OCI-LY7 (cell line): ENCODE data around the gene TMC1. TPM values are rescaled to one million over a fixed set of nuclear protein-coding genes. Genes with fewer than 3 reads are reported as not detected.

ENCODE experiments used
- BruUV-seq: library from RNA; stranded (reverse); fragments of 400-500 nt; replicated peaks from 2 replicates; lab custom pipeline; 2021; lab: Mats Ljungman, UMichigan
- CTCF ChIA-PET: fragments of 300-600 bp; sonication (Branson Sonifier 250); formaldehyde crosslinking; loops from one replicate; lab custom pipeline; 2022; ENCODE audit warnings: antibody characterized with exemption; ENCODE audit not compliant: unreplicated experiment; lab: Charles Lee
- POLR2A ChIA-PET: fragments of 300-600 bp; sonication (Branson Sonifier 250); formaldehyde crosslinking; loops from one replicate; lab custom pipeline; 2022; ENCODE audit warnings: antibody characterized with exemption; lab: Charles Lee
- DNase-seq: peaks from one replicate; pipeline ENCODE4 v3.0.0-alpha.2; 2015; ENCODE audit warnings: low spot score
- H2AFZ ChIP-seq: fragments of 200-600 bp; sonication (generic), shearing (Covaris generic); 2 replicates; pipeline ENCODE4 v1.6.1; 2014; ENCODE audit warnings: mild to moderate bottlenecking, antibody characterized with exemption, low read length, moderate library complexity
- H3K27ac ChIP-seq: fragments of 200-600 bp; sonication (generic); 2 replicates; pipeline ENCODE4 v1.5.1; 2014; ENCODE audit warnings: mixed run types, low read depth, mild to moderate bottlenecking, moderate library complexity, low read length, inconsistent platforms; ENCODE audit not compliant: poor library complexity, severe bottlenecking
- H3K36me3 ChIP-seq: fragments of 200-600 bp; sonication (generic); 2 replicates; pipeline ENCODE4 v1.6.1; 2014; ENCODE audit warnings: mild to moderate bottlenecking, antibody characterized with exemption, low read length, moderate library complexity, mixed read lengths; ENCODE audit not compliant: insufficient read depth
- H3K4me1 ChIP-seq: fragments of 200-600 bp; sonication (generic); 2 replicates; pipeline ENCODE4 v1.5.1; 2014; ENCODE audit warnings: mild to moderate bottlenecking, low read length; ENCODE audit not compliant: insufficient read depth, poor library complexity, severe bottlenecking
- H3K4me2 ChIP-seq: fragments of 200-600 bp; sonication (generic); 2 replicates; pipeline ENCODE4 v1.6.1; 2014; ENCODE audit warnings: mild to moderate bottlenecking, low read length
- H3K4me3 ChIP-seq: fragments of 200-600 bp; sonication (generic); 2 replicates; pipeline ENCODE4 v1.5.1; 2014; ENCODE audit warnings: mild to moderate bottlenecking, low read depth, low read length; ENCODE audit not compliant: poor library complexity, severe bottlenecking
- H3K79me2 ChIP-seq: fragments of 200-600 bp; sonication (generic); 2 replicates; pipeline ENCODE4 v1.6.1; 2016; ENCODE audit warnings: low read depth, mild to moderate bottlenecking, low read length, moderate library complexity, mixed read lengths; ENCODE audit not compliant: insufficient read depth
- H3K9me2 ChIP-seq: fragments of 200-600 bp; sonication (generic); 2 replicates; pipeline ENCODE4 v1.6.1; 2016; ENCODE audit warnings: mild to moderate bottlenecking, low read length, mixed read lengths; ENCODE audit not compliant: insufficient read depth
- H3K9me3 ChIP-seq: fragments of 200-600 bp; sonication (generic); 2 replicates; pipeline ENCODE4 v1.6.1; 2014; ENCODE audit warnings: mild to moderate bottlenecking, mixed run types, low read length, mixed read lengths
- H4K20me1 ChIP-seq: fragments of 200-600 bp; sonication (generic); 2 replicates; pipeline ENCODE4 v1.6.1; 2014; ENCODE audit warnings: mild to moderate bottlenecking, antibody characterized with exemption, low read length, moderate library complexity, mixed read lengths; ENCODE audit not compliant: insufficient read depth
- CTCF ChIP-seq: fragments of 200-600 bp; sonication (generic); conservative IDR thresholded peaks from 2 replicates; pipeline ENCODE4 v1.5.1; 2014; ENCODE audit warnings: mild to moderate bottlenecking, antibody characterized with exemption, low read length, moderate library complexity, mixed read lengths
- EZH2phosphoT487 ChIP-seq: fragments of 200-600 bp; sonication (generic); IDR thresholded peaks from 2 replicates; pipeline ENCODE4 v1.6.1; 2018; ENCODE audit warnings: low read depth, borderline replicate concordance, mild to moderate bottlenecking, mixed run types, antibody characterized with exemption, low read length, moderate library complexity, mixed read lengths
- intact Hi-C: fragments of 100-400 bp; cut with micrococcal nuclease; formaldehyde crosslinking; loops from one replicate; pipeline ENCODE4 v1.10.0; 2022; ENCODE audit not compliant: unreplicated experiment
- total RNA-seq, 2 experiments: library from RNA; depleted of rRNA in 1 of 2; stranded (reverse); fragments of >200 nt in 1 of 2; shearing (Covaris generic) in 1 of 2; gene quantifications; 2 replicates each; pipeline ENCODE4 v1.2.3, GENCODE V29; 2014 to 2022

The TMC1 gene
- total RNA-seq, 2 experiments from 2014 or later, result not detected

- intact Hi-C loops, result loop anchor here (5.0 kb wide), 1 partner anchor 309 kb away; no protein-coding TSS in a partner anchor
- DNase-seq, result no peak
- no peak for TF ChIP-seq CTCF
- no peak for TF ChIP-seq EZH2phosphoT487
- no peaks in the 10 kb centered on the region for H3K79me2 ChIP-seq
- H3K36me3 ChIP-seq, result no peaks in the 10 kb centered on the region
- no TSS peak for BruUV-seq
- POLR2A ChIA-PET, result no interaction called here
- H4K20me1 ChIP-seq, result no peaks in the 10 kb centered on the region
- no peak overlapping the region for H3K27ac ChIP-seq
- CTCF ChIA-PET, result no interaction called here
- H3K4me2 ChIP-seq, result no peak overlapping the region
- no peaks in the 10 kb centered on the region for H3K9me2 ChIP-seq
- no peaks in the 10 kb centered on the region for H3K9me3 ChIP-seq
- no peak overlapping the region for H3K4me3 ChIP-seq
- H2AFZ ChIP-seq, result no peak overlapping the region
- H3K4me1 ChIP-seq, result no peaks in the 10 kb centered on the region
These were observed 352.0 kb downstream of the TMC1 start for GRCh38 chr9:72873456-72873855.

- H4K20me1 ChIP-seq, result no peaks in the 10 kb centered on the region
- intact Hi-C loops, result loop anchor here (5.0 kb wide), 1 partner anchor 308 kb away; no protein-coding TSS in a partner anchor
- no TSS peak for BruUV-seq
- no peaks in the 10 kb centered on the region for H3K9me3 ChIP-seq
- H3K27ac ChIP-seq, result no peak overlapping the region
- ChIA-PET CTCF (no interaction called here), POLR2A (interaction anchor here (0.5 kb wide), 1 partner anchor 1459 kb away, joined by 3 read pairs; no protein-coding TSS in a partner anchor)
- no peak overlapping the region for H3K4me2 ChIP-seq
- H3K4me3 ChIP-seq, result no peak overlapping the region
- H3K79me2 ChIP-seq, result no peaks in the 10 kb centered on the region
- no peaks in the 10 kb centered on the region for H3K9me2 ChIP-seq
- no peaks in the 10 kb centered on the region for H3K4me1 ChIP-seq
- H2AFZ ChIP-seq, result no peak overlapping the region
- TF ChIP-seq CTCF, result no peak
- no peak for TF ChIP-seq EZH2phosphoT487
- H3K36me3 ChIP-seq, result no peaks in the 10 kb centered on the region
- no peak for DNase-seq
These were observed 352.9 kb downstream of the TMC1 start for GRCh38 chr9:72874344-72874743.

- Histone ChIP-seq H3K79me2 (no peaks in the 10 kb centered on the region), H4K20me1 (no peaks in the 10 kb centered on the region), H3K4me2 (no peak overlapping the region), H3K4me3 (no peak overlapping the region), H2AFZ (no peak overlapping the region), H3K4me1 (no peaks in the 10 kb centered on the region), H3K9me3 (no peaks in the 10 kb centered on the region), H3K36me3 (no peaks in the 10 kb centered on the region), H3K9me2 (no peaks in the 10 kb centered on the region), H3K27ac (no peak overlapping the region)
- no peak for TF ChIP-seq CTCF
- no peak for TF ChIP-seq EZH2phosphoT487
- no TSS peak for BruUV-seq
- intact Hi-C loops, result no loop called here
- CTCF ChIA-PET, result no interaction called here
- POLR2A ChIA-PET, result interaction anchor here (0.5 kb wide), 1 partner anchor 13 kb away, joined by 6 read pairs; no protein-coding TSS in a partner anchor
- DNase-seq, result no peak
These were observed 353.8 kb downstream of the TMC1 start for GRCh38 chr9:72875221-72875620.
